ENCODE data around the gene MALAT1.

DNA sequence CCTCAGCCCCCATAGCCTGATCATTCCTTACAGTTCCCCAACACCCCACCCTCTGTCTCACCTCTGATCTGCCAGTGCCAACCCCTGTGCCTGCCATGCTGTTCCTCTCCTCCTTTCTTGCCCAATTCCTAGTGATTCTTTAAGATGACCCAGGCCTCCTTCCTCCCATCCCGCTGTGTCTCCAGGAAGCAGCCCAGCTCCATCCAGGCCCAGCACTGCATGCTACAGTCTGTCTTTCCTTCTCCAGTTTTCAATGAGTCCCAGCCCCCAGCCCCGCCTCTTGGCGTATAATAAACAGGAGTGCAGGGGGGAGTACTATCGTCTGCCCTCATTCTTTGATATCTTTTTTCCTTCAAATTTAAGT lies 47.0 kb downstream of the MALAT1 start:
- no peak for TF ChIP-seq POLR2A (IDR thresholded peaks at IDR 0.05; ENCODE audit: low read length)
- no peak for TF ChIP-seq GATA1 (IDR thresholded peaks at IDR 0.05; ENCODE audit: low read depth, low read length)

All from erythroblast (primary cell).